ENCODE data around the gene PCDH1. TPM values are rescaled to one million over a fixed set of nuclear protein-coding genes. Genes with fewer than 3 reads are reported as not detected.
"Not testable (repeated sequence)": the region's sequence is repeated elsewhere in the genome, so short reads cannot be mapped to it uniquely, and the experiment has no call there.

PCDH1 gene
- total RNA-seq, 1 donor from 2014 or later: 10.6 TPM

GRCh38 chr5:141834331-141834730 is 43.9 kb downstream of the PCDH1 start:
- no peak for DNase-seq (ENCODE audit: low read depth)

GRCh38 chr5:141832131-141832530 is 46.1 kb downstream of the PCDH1 start:
- no peak for DNase-seq (ENCODE audit: low read depth)

- DNase-seq (ENCODE audit: low read depth): no peak
These were observed 50.0 kb downstream of the PCDH1 start for GRCh38 chr5:141828162-141828561.

GRCh38 chr5:141826674-141827073 is 51.5 kb downstream of the PCDH1 start:
- no peak for DNase-seq (ENCODE audit: low read depth)

GRCh38 chr5:141825791-141826560 is 52.2 kb downstream of the PCDH1 start:
- DNase-seq (ENCODE audit: low read depth): no peak

- DNase-seq (ENCODE audit: low read depth): no peak
These were observed 53.0 kb downstream of the PCDH1 start for GRCh38 chr5:141825241-141825671.

GRCh38 chr5:141824717-141825116 is 53.5 kb downstream of the PCDH1 start:
- DNase-seq (ENCODE audit: low read depth): no peak

GRCh38 chr5:141823056-141823455 is 55.2 kb downstream of the PCDH1 start:
- DNase-seq (ENCODE audit: low read depth): no peak

- peak; percentile 36 for DNase-seq (ENCODE audit: low read depth)
These were observed 56.1 kb downstream of the PCDH1 start for GRCh38 chr5:141822144-141822543.

- peak; percentile 81 for DNase-seq (ENCODE audit: low read depth)
These were observed 56.7 kb downstream of the PCDH1 start for GRCh38 chr5:141821430-141821925.

GRCh38 chr5:141820686-141821085 is 57.5 kb downstream of the PCDH1 start:
- DNase-seq (ENCODE audit: low read depth): not testable (repeated sequence)

GRCh38 chr5:141817631-141818030 is 60.6 kb downstream of the PCDH1 start:
- no peak for DNase-seq (ENCODE audit: low read depth)

GRCh38 chr5:141816598-141817399 is 61.4 kb downstream of the PCDH1 start:
- DNase-seq (ENCODE audit: low read depth): no peak

GRCh38 chr5:141815796-141816180 is 62.4 kb downstream of the PCDH1 start:
- no peak for DNase-seq (ENCODE audit: low read depth)

GRCh38 chr5:141815051-141815795 is 63.0 kb downstream of the PCDH1 start:
- no peak for DNase-seq (ENCODE audit: low read depth)

- peak; percentile 22 for DNase-seq (ENCODE audit: low read depth)
These were observed 63.9 kb downstream of the PCDH1 start for GRCh38 chr5:141814064-141814964.

- DNase-seq (ENCODE audit: low read depth): no peak
These were observed 65.7 kb downstream of the PCDH1 start for GRCh38 chr5:141812512-141812911.

- no peak for DNase-seq (ENCODE audit: low read depth)
These were observed 66.7 kb downstream of the PCDH1 start for GRCh38 chr5:141811287-141812155.

- DNase-seq (ENCODE audit: low read depth): no peak
These were observed 67.5 kb downstream of the PCDH1 start for GRCh38 chr5:141810702-141811101.
